ENCODE data around the gene ZNF493.

ZNF493 gene

GRCh38 chr19:21454901-21455300 is 58.0 kb downstream of the ZNF493 start:
- H3K9ac ChIP-seq (ENCODE audit: low read length in 5 of 5), result no peak overlapping the region
- no peaks in the 10 kb centered on the region for H3K36me3 ChIP-seq (ENCODE audit: control insufficient read depth in 5 of 5, insufficient read depth in 5 of 5, low read length in 5 of 5)
- H3K27ac ChIP-seq (ENCODE audit: low read depth, low read length), result no peak overlapping the region
- H3K27me3 ChIP-seq (ENCODE audit: control insufficient read depth in 5 of 5, insufficient read depth in 4 of 5, low read length in 5 of 5), result no peaks in the 10 kb centered on the region
- no peaks in the 10 kb centered on the region for H3K4me1 ChIP-seq (ENCODE audit: control insufficient read depth in 5 of 5, insufficient read depth in 5 of 5, low read length in 5 of 5)
- peaks cover 4 to 19% (median 8%) of the 10 kb centered on the region in 5 donors for H3K9me3 ChIP-seq (ENCODE audit: control insufficient read depth in 5 of 5, low read length in 5 of 5)
- H3K4me3 ChIP-seq (ENCODE audit: low read depth in 1 of 5, low read length in 5 of 5), result no peak overlapping the region

DNA sequence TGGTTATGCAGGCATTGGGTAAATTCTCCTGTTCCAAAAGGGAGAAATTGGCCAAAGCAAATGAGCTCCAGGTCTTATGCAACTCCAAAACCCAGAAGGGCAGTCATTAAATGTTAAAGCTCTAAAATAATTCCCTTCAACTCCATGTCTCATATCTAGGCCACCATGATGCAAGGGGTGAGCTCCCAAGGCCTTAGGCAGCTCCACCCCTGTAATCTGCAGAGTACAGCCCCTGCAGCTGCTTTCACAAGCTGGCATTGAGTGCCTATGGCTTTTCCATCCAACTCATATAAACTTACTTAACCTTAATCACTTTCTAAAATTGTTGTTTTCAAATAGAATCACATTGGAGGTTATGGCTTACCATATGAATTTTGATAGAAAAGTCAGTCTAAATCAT is 63.8 kb downstream of the ZNF493 start:
- H3K36me3 ChIP-seq (ENCODE audit: control insufficient read depth in 5 of 5, insufficient read depth in 5 of 5, low read length in 5 of 5), result no peaks in the 10 kb centered on the region
- no peaks in the 10 kb centered on the region for H3K4me1 ChIP-seq (ENCODE audit: control insufficient read depth in 5 of 5, insufficient read depth in 5 of 5, low read length in 5 of 5)
- H3K9ac ChIP-seq (ENCODE audit: low read length in 5 of 5), result no peak overlapping the region
- peaks cover 0 to 5% (median 0%) of the 10 kb centered on the region in 5 donors for H3K27me3 ChIP-seq (ENCODE audit: control insufficient read depth in 5 of 5, insufficient read depth in 4 of 5, low read length in 5 of 5)
- peaks cover 0 to 9% (median 4%) of the 10 kb centered on the region in 5 donors for H3K9me3 ChIP-seq (ENCODE audit: control insufficient read depth in 5 of 5, low read length in 5 of 5)
- H3K27ac ChIP-seq (ENCODE audit: low read depth, low read length), result no peak overlapping the region
- no peak overlapping the region for H3K4me3 ChIP-seq (ENCODE audit: low read depth in 1 of 5, low read length in 5 of 5)

- Histone ChIP-seq H3K4me1 (ENCODE audit: control insufficient read depth in 5 of 5, insufficient read depth in 5 of 5, low read length in 5 of 5) (no peaks in the 10 kb centered on the region), H3K27me3 (ENCODE audit: control insufficient read depth in 5 of 5, insufficient read depth in 4 of 5, low read length in 5 of 5) (peaks cover 0 to 5% (median 0%) of the 10 kb centered on the region in 5 donors), H3K4me3 (ENCODE audit: low read depth in 1 of 5, low read length in 5 of 5) (no peak overlapping the region), H3K9me3 (ENCODE audit: control insufficient read depth in 5 of 5, low read length in 5 of 5) (peaks cover 0 to 9% (median 3%) of the 10 kb centered on the region in 5 donors), H3K36me3 (ENCODE audit: control insufficient read depth in 5 of 5, insufficient read depth in 5 of 5, low read length in 5 of 5) (no peaks in the 10 kb centered on the region), H3K27ac (ENCODE audit: low read depth, low read length) (no peak overlapping the region), H3K9ac (ENCODE audit: low read length in 5 of 5) (no peak overlapping the region)
Observed at GRCh38 chr19:21462540-21462939, 65.6 kb downstream of the ZNF493 start.

GRCh38 chr19:21463449-21464105 is 66.6 kb downstream of the ZNF493 start:
- Histone ChIP-seq H3K36me3 (ENCODE audit: control insufficient read depth in 5 of 5, insufficient read depth in 5 of 5, low read length in 5 of 5) (no peaks in the 10 kb centered on the region), H3K9ac (ENCODE audit: low read length in 5 of 5) (no peak overlapping the region), H3K4me3 (ENCODE audit: low read depth in 1 of 5, low read length in 5 of 5) (peak overlapping the region in 2 of 5 donors; percentile 2 to 13), H3K4me1 (ENCODE audit: control insufficient read depth in 5 of 5, insufficient read depth in 5 of 5, low read length in 5 of 5) (no peaks in the 10 kb centered on the region), H3K27me3 (ENCODE audit: control insufficient read depth in 5 of 5, insufficient read depth in 4 of 5, low read length in 5 of 5) (peaks cover 0 to 5% (median 0%) of the 10 kb centered on the region in 5 donors), H3K9me3 (ENCODE audit: control insufficient read depth in 5 of 5, low read length in 5 of 5) (peaks cover 0 to 3% (median 0%) of the 10 kb centered on the region in 5 donors), H3K27ac (ENCODE audit: low read depth, low read length) (no peak overlapping the region)

GRCh38 chr19:21466627-21467026 is 69.7 kb downstream of the ZNF493 start:
- Histone ChIP-seq H3K27me3 (ENCODE audit: control insufficient read depth in 5 of 5, insufficient read depth in 4 of 5, low read length in 5 of 5) (peaks cover 0 to 5% (median 0%) of the 10 kb centered on the region in 5 donors), H3K4me3 (ENCODE audit: low read depth in 1 of 5, low read length in 5 of 5) (no peak overlapping the region), H3K27ac (ENCODE audit: low read depth, low read length) (no peak overlapping the region), H3K4me1 (ENCODE audit: control insufficient read depth in 5 of 5, insufficient read depth in 5 of 5, low read length in 5 of 5) (no peaks in the 10 kb centered on the region), H3K36me3 (ENCODE audit: control insufficient read depth in 5 of 5, insufficient read depth in 5 of 5, low read length in 5 of 5) (no peaks in the 10 kb centered on the region), H3K9me3 (ENCODE audit: control insufficient read depth in 5 of 5, low read length in 5 of 5) (peaks cover 0 to 3% (median 0%) of the 10 kb centered on the region in 5 donors), H3K9ac (ENCODE audit: low read length in 5 of 5) (no peak overlapping the region)

- Histone ChIP-seq H3K9ac (ENCODE audit: low read length in 5 of 5) (no peak overlapping the region), H3K9me3 (ENCODE audit: control insufficient read depth in 5 of 5, low read length in 5 of 5) (no peaks in the 10 kb centered on the region)
Observed at GRCh38 chr19:21468791-21469190, 71.9 kb downstream of the ZNF493 start.

GRCh38 chr19:21472507-21472906 is 75.6 kb downstream of the ZNF493 start:
- peaks cover 0 to 12% (median 10%) of the 10 kb centered on the region in 5 donors for H3K4me1 ChIP-seq (ENCODE audit: control insufficient read depth in 5 of 5, insufficient read depth in 5 of 5, low read length in 5 of 5)
- no peak overlapping the region for H3K27ac ChIP-seq (ENCODE audit: low read depth, low read length)
- H3K9me3 ChIP-seq (ENCODE audit: control insufficient read depth in 5 of 5, low read length in 5 of 5), result no peaks in the 10 kb centered on the region
- no peak overlapping the region for H3K9ac ChIP-seq (ENCODE audit: low read length in 5 of 5)
- no peak overlapping the region for H3K4me3 ChIP-seq (ENCODE audit: low read depth in 1 of 5, low read length in 5 of 5)
- H3K27me3 ChIP-seq (ENCODE audit: control insufficient read depth in 5 of 5, insufficient read depth in 4 of 5, low read length in 5 of 5), result no peaks in the 10 kb centered on the region
- H3K36me3 ChIP-seq (ENCODE audit: control insufficient read depth in 5 of 5, insufficient read depth in 5 of 5, low read length in 5 of 5), result no peaks in the 10 kb centered on the region

More at GRCh38 chr19:21468791-21469190, 71.9 kb downstream of the ZNF493 start:
- Histone ChIP-seq H3K4me1 (ENCODE audit: control insufficient read depth in 5 of 5, insufficient read depth in 5 of 5, low read length in 5 of 5) (no peaks in the 10 kb centered on the region), H3K4me3 (ENCODE audit: low read depth in 1 of 5, low read length in 5 of 5) (no peak overlapping the region), H3K27ac (ENCODE audit: low read depth, low read length) (no peak overlapping the region), H3K27me3 (ENCODE audit: control insufficient read depth in 5 of 5, insufficient read depth in 4 of 5, low read length in 5 of 5) (no peaks in the 10 kb centered on the region), H3K36me3 (ENCODE audit: control insufficient read depth in 5 of 5, insufficient read depth in 5 of 5, low read length in 5 of 5) (no peaks in the 10 kb centered on the region)

DNA sequence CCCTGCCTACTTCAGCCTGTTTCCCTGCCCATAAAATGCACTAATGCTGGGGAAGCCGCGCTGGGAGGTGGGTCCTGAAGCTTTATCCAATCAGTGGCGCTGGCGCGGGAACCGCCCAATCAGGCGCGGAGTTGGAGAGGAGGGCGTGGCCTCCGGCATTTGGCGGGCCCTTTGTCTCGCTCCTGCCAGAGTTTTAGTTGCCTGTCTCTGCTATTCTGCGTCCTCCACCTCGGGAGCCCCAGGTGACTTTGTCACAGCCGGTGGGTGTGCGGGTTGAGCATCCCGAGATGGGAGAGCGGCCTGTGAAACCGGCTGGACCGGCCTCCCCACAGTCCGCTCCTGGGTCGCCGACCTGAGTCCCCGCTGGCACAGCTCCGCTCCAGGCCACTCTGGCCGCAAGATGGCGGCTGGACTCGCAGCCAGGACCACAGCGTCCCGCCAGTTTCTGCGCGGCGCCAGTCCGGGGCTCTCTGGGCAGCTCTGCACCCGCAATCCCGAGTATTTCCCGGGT is 77.8 kb downstream of the ZNF493 start:
- H3K9ac ChIP-seq (ENCODE audit: low read length in 5 of 5), result peak overlapping the region in 4 of 5 donors; percentile 23 to 46 (median 35)
- H3K4me1 ChIP-seq (ENCODE audit: control insufficient read depth in 5 of 5, insufficient read depth in 5 of 5, low read length in 5 of 5), result peaks cover 0 to 12% (median 10%) of the 10 kb centered on the region in 5 donors
- H3K36me3 ChIP-seq (ENCODE audit: control insufficient read depth in 5 of 5, insufficient read depth in 5 of 5, low read length in 5 of 5), result no peaks in the 10 kb centered on the region
- H3K4me3 ChIP-seq (ENCODE audit: low read depth in 1 of 5, low read length in 5 of 5), result peak overlapping the region; percentile 48 to 82 (median 71)
- no peaks in the 10 kb centered on the region for H3K9me3 ChIP-seq (ENCODE audit: control insufficient read depth in 5 of 5, low read length in 5 of 5)
- H3K27ac ChIP-seq (ENCODE audit: low read depth, low read length), result no peak overlapping the region
- H3K27me3 ChIP-seq (ENCODE audit: control insufficient read depth in 5 of 5, insufficient read depth in 4 of 5, low read length in 5 of 5), result no peaks in the 10 kb centered on the region

All from subcutaneous abdominal adipose tissue (tissue), 5 donors.